Fibroblast of skin of abdomen (primary cell): ENCODE measurements around the gene CCDC127. TPM values are rescaled to one million over a fixed set of nuclear protein-coding genes. Genes with fewer than 3 reads are reported as not detected.
"Not testable (repeated sequence)": the region's sequence is repeated elsewhere in the genome, so short reads cannot be mapped to it uniquely, and the experiment has no call there.

Experiments used
- DNase-seq: peaks from one replicate; pipeline ENCODE4 v3.0.0-alpha.2; 2013
- polyA plus RNA-seq, 2 experiments: library from polyadenylated mRNA; unstranded; fragments of 120-200 nt; gene quantifications; one replicate each; pipeline ENCODE4 v1.2.1, GENCODE V29; 2013; ENCODE audit not compliant: insufficient read length in 2 of 2

The CCDC127 gene, protein sequence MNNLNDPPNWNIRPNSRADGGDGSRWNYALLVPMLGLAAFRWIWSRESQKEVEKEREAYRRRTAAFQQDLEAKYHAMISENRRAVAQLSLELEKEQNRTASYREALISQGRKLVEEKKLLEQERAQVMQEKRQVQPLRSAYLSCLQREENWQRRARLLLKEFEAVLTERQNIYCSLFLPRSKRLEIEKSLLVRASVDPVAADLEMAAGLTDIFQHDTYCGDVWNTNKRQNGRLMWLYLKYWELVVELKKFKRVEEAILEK
- polyA plus RNA-seq (2013, experiment 1 of 2; ENCODE audit: insufficient read length): 8.0 TPM
- 7.4 TPM for polyA plus RNA-seq (2013, experiment 2 of 2; ENCODE audit: insufficient read length)

DNA sequence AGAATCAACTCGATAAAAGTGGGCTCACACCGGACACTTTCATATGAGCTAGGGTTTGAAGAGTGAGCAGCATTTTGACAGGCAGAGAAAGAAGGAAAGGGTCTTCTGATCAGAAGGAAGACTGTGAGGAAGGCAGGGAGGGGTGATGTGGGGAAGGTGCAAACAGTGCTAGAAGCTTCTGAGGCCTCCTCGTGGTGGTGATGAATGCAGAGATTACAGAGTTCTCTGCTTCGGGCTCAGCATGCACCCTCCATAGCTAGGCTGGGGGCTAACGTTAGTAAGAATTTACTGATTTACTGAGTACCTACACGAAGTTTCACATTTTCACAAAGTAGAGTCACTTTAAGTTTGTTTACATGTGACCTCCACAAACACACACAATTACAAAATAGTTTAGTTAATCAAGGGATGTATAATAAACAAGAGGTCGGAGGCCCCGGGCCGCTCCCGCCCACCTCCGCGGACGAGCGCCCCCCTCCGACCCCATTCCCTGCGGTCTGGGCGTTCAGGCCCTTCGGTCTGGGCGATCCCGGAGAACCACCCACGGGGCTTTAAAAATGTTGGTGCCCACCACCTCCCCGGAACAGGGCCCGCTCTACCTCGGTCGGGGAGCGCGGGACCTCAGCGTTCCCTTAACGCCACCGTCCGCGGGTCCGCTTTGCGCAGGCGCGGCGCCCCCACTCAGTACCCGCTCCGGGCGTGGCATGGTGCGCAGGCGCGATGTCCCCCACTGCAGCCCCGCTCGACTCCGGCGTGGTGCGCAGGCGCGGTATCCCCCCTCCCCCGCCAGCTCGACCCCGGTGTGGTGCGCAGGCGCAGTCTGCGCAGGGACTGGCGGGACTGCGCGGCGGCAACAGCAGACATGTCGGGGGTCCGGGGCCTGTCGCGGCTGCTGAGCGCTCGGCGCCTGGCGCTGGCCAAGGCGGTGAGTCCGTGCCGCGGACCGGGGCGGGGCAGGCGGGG lies at the start of gene CCDC127, which contains the start of gene SDHA:
CCDC127 (minus strand) TSS at position 660 of the 963 bp plus-strand sequence. CDS start 1,304 bp downstream, outside the sequence.
SDHA (plus strand) TSS at position 827 of the 963 bp plus-strand sequence; CDS start at position 863, 36 bp downstream.
- peak; percentile 92 for DNase-seq

DNA sequence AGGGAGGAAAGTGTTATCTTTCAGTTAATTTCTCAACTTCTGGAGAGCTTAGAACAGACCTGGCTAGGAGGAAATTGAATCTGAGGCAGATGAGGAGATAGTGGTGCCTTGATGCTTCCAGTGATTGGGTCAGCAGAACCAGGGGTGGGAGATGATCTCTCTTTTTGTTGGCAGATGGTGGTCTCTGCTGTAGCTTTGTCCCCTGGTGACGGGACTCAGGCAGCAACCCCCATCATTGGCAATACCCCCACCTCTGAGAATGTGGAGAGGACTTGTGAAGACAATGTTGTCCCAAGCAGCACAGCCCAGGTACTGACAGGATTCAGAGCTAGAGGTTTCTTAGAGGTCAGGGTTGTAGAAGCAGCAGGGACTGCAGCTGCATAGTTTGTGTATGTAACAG lies 49.8 kb upstream of the CCDC127 start:
- no peak for DNase-seq

DNA sequence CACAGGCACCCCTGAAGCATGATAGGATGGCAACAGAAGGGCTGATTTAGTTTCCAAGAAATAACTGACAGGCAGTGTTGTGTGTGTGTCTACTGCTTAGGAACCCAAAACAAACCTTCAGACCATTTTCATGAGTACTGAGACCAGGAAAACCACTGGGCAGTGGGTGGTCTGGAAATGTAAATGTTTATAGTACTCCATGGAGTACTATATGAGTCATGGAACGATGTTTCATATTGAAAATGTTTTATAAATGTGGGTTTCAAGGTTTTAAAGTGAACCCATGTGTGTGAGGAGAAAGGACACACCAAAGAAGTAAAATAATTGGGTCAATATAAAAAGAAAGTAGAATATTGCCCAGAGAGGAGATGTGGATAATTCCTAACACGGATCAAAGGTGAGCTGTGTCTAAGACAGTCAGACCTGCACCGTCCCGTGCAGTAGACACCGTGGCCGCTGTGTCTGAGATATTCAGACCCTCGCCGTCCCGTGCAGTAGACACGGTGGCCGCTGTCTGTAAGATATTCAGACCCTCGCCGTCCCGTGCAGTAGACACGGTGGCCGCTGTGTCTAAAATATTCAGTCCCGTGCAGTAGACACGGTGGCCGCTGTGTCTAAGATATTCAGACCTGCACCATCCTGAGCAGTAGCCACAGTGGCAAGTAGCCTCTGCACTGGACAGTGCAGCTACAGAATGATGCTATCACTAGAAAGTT lies 48.5 kb upstream of the CCDC127 start:
- peak; percentile 65 for DNase-seq

DNA sequence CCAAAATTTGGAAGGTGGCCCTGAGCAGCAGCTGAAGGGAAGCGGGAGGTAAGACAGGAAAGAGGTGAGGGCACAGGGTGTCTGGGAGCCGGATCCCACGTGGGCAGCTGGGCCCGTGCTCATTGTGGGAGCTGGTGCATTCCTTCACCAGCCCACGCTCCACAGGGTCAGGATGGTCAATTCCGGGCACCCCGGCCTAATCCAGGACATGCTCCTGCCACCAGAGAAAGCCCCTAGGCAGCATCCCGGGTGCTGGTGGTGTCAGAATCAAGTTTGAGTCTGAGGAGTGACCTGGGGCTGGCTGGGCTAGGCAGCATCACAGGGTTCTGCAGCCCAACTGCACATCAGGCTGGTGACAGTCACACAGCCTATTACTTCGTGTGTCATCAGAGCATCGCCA lies 46.4 kb upstream of the CCDC127 start:
- DNase-seq: no peak

DNA sequence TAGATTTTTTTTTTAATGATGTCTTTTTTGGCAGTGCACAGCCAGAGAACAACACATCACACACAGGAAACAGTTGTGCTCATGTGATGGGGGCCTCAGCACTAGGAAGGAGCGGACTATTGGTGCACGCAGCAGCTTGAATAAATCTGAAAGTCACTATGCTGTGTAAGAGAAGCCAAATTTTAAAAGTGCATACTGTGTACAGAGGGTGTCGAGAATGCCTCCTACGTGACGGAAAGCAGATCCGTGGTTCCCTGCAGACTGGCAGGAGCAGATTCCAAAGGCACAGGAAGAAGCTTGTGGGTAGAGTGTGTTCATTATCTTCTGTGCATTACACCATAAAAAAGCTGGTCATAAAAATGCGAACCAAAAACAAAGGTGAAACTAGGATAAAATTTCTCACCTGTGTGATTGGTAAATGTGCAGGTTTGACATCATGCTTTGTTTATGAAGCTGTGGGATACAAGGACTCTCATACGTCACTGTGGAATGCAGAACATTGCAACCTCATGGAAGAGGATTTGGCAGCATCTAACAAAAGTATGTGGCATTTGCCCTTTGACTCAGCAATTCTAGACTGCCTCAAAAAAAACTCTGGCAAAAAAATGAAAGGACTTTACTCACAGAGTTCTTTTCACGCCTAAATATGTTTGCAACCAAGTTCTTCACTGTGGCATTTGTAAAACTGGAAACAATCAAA lies 45.5 kb upstream of the CCDC127 start:
- DNase-seq: peak; percentile 89

DNA sequence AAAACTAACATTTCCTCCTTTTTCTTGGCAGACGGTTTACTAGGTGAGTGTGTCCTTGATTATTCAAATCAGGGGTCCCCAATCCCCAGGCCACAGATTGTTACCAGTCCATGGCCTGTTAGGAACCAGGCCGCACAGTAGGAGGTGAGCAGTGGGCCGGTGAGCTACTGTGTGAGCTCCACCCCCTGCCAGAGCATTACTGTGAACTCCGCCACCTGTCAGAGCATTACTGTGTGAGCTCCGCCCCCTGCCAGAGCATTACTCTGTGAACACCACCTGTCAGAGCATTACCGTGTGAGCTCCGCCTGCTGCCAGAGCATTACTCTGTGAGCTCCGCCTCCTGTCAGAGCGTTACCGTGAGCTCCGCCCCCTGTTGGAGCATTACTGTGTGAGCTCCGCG lies 39.2 kb upstream of the CCDC127 start:
- DNase-seq: no peak

DNA sequence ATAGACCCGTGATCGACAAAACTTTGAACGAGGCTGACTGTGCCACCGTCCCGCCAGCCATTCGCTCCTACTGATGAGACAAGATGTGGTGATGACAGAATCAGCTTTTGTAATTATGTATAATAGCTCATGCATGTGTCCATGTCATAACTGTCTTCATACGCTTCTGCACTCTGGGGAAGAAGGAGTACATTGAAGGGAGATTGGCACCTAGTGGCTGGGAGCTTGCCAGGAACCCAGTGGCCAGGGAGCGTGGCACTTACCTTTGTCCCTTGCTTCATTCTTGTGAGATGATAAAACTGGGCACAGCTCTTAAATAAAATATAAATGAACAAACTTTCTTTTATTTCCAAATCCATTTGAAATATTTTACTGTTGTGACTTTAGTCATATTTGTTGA lies 38.4 kb upstream of the CCDC127 start:
- not testable (repeated sequence) for DNase-seq

DNA sequence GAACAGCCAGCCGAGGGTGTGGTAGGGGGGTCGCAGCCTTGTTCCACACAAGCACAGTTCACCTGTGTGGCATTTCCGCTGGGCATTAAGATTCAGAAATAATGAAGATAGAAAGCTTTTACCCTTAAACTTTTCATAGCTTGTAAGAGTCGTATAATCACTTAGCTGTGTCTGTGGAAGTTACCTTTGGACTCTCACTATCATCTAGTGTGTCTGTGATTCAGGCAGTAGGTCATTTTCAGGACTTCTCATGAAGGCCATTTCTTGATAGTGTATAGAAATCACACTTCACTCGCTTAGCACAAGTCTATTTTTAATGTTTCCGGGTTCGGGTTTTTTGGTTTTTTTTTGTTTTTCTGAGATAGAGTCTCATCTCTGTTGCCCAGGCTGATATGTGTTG lies 37.2 kb upstream of the CCDC127 start:
- DNase-seq: not testable (repeated sequence)

DNA sequence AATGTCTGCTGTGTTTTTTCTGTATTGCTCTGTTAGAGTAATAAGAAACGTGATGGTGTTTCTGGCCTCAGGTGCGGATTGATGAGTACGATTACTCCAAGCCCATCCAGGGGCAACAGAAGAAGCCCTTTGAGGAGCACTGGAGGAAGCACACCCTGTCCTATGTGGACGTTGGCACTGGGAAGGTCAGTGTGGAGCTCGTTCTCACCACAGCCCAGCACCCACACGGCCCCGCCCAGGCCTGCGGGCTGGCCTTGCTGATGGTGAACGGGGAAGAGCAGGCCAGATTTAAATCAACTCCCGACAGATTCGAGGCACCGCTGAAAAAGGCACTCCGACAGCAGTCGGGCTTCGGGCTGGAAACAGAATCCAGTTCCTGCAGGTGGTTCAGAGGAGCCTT lies 36.4 kb upstream of the CCDC127 start:
- not testable (repeated sequence) for DNase-seq

DNA sequence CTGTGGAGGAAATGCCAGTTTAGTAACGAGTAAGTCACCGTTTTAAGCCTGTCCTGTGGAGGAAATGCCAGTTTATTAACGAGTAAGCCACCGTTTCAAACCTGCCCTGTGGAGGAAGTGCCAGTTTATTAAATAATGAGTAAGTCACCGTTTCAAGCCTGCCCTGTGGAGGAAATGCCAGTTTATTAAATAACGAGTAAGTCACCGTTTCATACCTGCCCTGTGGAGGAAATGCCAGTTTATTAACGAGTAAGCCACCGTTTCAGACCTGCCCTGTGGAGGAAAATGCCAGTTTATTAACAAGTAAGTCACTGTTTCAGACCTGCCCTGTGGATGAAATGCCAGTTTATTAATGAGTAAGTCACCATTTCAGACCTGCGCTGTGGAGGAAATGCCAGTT lies 34.6 kb upstream of the CCDC127 start:
- DNase-seq: no peak

DNA sequence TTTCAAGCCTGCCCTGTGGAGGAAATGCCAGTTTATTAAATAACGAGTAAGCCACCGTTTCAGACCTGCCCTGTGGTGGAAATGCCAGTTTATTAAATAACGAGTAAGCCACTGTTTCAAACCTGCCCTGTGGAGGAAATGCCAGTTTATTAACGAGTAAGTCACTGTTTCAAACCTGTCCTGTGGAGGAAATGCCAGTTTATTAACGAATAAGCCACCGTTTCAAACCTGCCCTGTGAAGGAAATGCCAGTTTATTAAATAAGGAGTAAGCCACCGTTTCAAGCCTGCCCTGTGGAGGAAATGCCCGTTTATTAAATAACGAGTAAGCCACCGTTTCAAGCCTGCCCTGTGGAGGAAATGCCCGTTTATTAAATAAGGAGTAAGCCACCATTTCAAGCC lies 34.0 kb upstream of the CCDC127 start:
- not testable (repeated sequence) for DNase-seq

DNA sequence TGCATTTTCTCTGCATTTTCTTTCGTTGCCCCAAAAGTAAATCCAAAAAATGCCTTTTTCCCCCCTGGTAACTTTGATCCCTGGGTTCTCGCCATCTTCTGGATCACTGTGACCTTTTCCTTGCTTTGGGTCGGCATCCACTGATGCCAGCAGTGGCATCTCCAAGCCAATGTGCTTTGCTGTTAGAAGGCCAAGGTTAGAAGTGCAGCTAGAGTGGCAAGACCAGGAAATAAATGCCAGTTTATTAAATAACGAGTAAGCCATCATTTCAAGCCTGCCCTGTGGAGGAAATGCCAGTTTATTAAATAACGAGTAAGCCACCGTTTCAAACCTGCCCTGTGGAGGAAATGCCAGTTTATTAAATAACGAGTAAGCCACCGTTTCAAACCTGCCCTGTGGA lies 33.6 kb upstream of the CCDC127 start:
- not testable (repeated sequence) for DNase-seq

DNA sequence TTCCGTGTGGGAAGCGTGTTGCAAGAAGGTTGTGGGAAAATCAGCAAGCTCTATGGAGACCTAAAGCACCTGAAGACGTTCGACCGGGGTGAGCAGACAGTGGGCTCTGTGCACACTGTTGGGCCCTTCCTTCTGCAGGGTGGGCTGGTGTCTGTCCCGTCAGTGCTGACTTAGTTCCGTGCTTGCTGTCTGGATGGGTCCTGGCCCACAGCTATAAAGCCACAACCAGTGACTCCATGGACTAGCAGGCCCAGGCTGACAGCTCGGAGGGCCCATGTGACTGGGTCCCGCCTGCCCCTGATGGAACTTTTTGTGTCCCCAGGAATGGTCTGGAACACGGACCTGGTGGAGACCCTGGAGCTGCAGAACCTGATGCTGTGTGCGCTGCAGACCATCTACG lies 33.1 kb upstream of the CCDC127 start:
- not testable (repeated sequence) for DNase-seq

DNA sequence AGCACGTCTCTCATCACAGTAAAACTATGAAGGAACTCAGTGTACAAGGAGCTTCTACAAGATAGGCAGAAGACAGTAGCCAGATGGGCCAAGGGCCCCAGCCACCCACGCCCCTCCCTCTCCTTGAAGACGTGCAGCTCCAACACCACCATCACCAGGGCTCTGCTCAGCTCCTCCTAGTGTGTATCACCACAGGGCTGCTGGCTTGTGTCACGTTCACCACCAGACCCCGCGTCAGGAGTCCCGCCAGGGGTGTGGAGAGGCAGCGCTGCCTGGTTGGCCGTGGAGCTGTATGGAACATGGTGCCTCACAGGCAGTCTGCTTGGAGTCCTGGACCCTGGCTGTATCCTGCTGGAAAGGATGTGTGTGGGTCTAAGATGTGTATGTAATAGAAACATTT lies 32.4 kb upstream of the CCDC127 start:
- DNase-seq: not testable (repeated sequence)

DNA sequence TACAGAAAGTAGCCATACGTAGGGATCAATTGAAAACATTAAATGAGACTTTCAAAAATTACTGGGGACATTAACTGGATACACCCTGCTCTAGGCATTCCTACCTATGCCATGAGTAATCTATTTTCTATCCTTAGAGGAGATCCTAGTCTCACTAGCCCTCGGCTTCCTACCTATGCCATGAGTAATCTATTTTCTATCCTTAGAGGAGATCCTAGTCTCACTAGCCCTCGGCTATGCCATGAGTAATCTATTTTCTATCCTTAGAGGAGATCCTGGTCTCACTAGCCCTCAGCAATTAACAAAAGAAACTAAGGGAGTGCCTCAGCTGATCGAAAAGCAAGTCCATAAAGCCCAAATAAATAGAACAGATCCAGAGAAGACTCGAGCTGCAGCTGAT lies 27.8 kb upstream of the CCDC127 start:
- DNase-seq: not testable (repeated sequence)

DNA sequence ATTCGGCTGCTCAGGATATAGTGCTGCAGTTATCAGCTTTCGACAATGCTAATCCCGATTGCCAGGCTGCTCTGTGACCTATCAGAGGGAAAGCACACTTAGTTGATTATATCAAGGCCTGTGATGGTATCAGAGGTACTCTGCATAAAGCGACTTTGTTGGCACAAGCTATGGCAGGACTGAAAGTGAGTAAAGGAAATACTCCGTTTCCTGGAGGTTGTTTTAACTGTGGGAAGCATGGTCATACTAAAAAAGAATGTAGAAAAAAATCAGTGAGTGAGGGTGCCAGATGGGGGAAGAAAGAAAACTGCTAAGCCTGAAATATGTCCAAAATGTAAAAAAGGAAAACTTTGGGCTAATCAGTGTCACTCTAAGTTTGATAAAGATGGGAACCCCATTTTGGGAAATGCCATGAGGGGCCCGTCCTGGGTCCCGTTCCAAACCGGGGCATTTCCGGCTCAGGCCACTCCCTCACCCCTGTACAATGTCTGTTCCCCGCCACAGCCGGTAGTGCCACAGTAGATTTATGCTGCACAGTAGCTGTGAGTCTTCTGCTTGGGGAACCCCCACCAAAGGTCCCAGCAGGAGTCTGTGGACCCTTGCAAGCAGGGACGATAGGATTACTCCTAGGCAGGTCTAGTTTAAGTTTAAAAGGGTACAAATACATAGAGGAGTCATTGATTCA lies 25.9 kb upstream of the CCDC127 start:
- DNase-seq: not testable (repeated sequence)

DNA sequence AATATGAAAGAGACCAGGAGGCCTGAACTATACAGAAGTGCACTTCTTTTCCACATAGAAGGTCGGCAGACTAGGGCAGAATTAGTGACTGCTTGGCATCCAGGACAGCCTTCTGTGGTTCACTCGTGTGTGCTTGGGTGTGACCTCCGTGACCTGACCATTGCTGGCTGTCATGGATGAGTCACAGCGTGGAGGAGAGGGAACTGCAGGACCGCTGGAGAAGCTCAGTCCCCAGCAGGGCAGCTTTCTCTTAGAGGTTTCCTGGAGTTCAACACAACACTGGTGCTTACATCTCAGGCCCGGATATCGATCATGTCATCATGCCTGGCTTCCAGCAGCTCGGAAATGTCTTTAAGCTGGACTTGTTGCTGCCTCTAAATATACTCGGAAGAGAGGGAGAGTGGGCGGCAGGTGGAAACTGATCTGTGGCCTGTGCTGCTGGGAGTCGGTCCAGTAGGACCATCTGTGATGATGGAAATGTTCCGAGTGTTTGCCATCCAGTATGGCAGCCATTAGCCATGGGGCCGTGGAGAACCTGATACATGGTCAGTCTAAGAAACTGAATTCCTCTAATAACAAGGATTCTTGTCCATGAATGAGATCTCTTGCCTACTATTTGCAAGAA lies 23.2 kb upstream of the CCDC127 start:
- DNase-seq: not testable (repeated sequence)

DNA sequence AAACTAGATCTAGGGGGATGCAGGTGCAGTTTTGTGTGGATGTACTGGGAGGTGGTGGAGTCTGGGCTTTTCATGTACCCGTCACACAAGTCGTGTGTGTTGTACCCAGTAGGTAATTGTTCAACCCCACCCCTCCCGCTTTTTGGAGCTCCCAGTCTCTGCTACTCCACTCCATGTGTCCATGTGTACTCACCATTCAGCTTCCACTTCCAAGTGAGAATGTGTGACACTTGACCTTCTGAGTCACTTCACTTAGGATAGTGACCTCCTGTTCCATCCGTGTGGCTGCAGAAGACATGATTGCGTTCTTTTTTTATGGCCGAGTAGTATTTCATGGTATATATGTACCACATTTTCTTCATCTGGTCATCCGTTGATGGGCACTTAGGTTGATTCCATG lies 22.6 kb upstream of the CCDC127 start:
- not testable (repeated sequence) for DNase-seq

DNA sequence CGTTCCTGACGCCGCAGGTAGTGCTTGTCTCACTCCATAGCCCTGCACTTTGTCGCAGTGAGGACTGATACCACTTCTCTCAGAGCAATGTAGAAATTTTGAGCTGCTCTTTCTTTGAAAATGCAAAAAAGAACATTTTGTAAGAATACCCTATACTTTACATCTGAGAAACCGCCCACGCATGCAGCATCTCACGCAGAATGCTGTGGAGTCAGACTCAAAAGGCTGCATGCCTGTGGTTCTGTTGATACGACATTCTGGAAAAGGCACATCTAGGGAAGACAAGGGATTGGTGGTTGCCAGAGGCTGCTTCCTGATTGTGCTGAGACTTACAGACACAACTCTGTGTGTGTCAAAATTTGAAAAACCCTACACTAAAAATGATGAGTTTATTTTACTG lies 20.0 kb upstream of the CCDC127 start:
- not testable (repeated sequence) for DNase-seq

DNA sequence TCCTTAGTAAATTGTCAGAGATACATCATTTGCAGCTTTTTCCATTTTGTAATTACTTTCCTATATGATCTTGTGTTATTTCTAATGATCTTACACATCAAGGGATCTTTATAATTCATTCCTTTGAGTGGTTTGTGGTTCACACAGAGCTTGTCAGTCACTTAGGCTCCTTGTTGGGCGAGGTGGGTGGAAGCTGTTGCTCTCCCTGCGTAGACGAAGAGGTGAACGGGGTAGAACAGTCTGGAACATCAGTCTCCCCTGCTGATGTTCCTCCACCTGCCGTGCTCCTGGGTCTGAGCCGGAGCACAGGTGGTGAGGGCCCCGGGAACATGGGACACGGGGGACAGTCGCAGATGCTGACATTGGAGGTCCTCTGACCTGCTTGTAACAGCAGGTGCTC lies 17.6 kb upstream of the CCDC127 start:
- DNase-seq: not testable (repeated sequence)

DNA sequence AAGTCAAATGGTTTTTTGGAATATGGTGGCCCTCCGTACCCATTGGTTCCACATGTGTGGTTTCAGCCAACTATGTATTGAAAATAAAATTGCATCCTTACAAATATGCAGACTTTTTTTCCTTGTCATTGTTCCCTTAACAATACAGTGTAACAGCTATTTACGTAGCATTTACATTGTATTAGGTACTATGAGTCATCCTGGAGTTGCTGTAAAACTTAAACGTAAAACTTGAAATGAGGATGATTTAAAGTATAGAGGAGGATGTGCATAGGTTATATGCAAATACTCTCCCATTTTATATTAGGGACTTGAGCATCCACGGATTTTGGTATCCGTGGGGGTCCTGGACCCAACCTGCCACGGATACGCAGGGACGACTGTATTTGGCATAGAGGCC lies 16.5 kb upstream of the CCDC127 start:
- no peak for DNase-seq
